ENCODE data around the gene CDK2AP2.

DNA sequence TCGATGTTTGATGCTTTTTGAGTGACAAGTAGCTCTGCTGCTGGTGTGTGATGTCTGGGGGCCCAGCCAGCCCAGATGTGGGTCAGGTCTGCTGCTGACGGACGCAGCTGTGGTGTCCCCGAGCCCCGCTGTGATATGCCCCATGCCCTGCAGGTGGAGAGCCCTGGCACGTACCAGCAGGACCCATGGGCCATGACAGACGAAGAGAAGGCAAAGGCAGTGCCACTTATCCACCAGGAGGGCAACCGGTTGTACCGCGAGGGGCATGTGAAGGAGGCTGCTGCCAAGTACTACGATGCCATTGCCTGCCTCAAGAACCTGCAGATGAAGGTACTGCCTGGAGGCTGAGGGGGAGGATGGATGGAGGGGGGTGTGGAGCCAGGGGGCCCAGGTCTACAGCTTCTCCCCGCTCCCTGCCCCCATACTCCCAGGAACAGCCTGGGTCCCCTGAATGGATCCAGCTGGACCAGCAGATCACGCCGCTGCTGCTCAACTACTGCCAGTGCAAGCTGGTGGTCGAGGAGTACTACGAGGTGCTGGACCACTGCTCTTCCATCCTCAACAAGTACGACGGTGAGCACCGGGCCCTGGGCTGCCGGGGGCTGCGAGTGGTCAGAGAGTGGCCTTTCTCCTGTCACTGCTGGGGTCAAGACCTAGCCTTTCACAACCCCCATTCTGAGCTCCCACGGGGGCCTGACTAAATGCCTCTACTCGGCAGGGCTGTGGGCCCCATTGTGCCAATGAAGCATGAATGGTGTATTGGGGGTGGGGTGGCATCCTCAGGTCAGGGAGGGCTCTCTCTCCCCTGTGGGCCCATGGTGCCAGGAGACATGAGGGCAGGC, 17.9 kb downstream of the CDK2AP2 start:
- TF ChIP-seq, protein P1, sequence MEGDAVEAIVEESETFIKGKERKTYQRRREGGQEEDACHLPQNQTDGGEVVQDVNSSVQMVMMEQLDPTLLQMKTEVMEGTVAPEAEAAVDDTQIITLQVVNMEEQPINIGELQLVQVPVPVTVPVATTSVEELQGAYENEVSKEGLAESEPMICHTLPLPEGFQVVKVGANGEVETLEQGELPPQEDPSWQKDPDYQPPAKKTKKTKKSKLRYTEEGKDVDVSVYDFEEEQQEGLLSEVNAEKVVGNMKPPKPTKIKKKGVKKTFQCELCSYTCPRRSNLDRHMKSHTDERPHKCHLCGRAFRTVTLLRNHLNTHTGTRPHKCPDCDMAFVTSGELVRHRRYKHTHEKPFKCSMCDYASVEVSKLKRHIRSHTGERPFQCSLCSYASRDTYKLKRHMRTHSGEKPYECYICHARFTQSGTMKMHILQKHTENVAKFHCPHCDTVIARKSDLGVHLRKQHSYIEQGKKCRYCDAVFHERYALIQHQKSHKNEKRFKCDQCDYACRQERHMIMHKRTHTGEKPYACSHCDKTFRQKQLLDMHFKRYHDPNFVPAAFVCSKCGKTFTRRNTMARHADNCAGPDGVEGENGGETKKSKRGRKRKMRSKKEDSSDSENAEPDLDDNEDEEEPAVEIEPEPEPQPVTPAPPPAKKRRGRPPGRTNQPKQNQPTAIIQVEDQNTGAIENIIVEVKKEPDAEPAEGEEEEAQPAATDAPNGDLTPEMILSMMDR (IDR thresholded peaks at IDR 0.05; ENCODE audit: extremely low read depth in 1 of 2, insufficient read depth in 1 of 2, low read depth in 1 of 2, low read length in 2 of 2): no peak
- no peak for TF ChIP-seq EZH2 (IDR thresholded peaks at IDR 0.05; ENCODE audit: borderline replicate concordance, low read depth, low read length, severe bottlenecking)
- TF ChIP-seq MYC (IDR thresholded peaks at IDR 0.05; ENCODE audit: low read depth, low read length): no peak
- TF ChIP-seq POLR2A (IDR thresholded peaks at IDR 0.05; ENCODE audit: low read depth, low read length): no peak
- no peak for TF ChIP-seq POLR2AphosphoS5 (IDR thresholded peaks at IDR 0.05; ENCODE audit: insufficient read depth, low read depth, low read length)

Measured in endothelial cell of umbilical vein (primary cell).